Mucosa of stomach (tissue), 1 donor: ENCODE results near the gene CMTM7.

Experiments used
- H3K27me3 ChIP-seq: one replicate; pipeline ENCODE4 v1.7.0; 2013; ENCODE audit warnings: mild to moderate bottlenecking, low read length; ENCODE audit not compliant: control insufficient read depth, insufficient read depth
- H3K36me3 ChIP-seq: one replicate; pipeline ENCODE4 v1.7.0; 2013; ENCODE audit warnings: low read length; ENCODE audit not compliant: control insufficient read depth, insufficient read depth
- H3K4me1 ChIP-seq: one replicate; pipeline ENCODE4 v1.7.0; 2013; ENCODE audit warnings: mild to moderate bottlenecking, low read length; ENCODE audit not compliant: control insufficient read depth, insufficient read depth
- H3K4me3 ChIP-seq: one replicate; pipeline ENCODE4 v1.7.0; 2013; ENCODE audit warnings: low read length
- H3K9ac ChIP-seq: one replicate; pipeline ENCODE4 v1.7.0; 2013; ENCODE audit warnings: mild to moderate bottlenecking, low read length, moderate library complexity
- H3K9me3 ChIP-seq: one replicate; pipeline ENCODE4 v1.7.0; 2013; ENCODE audit warnings: mild to moderate bottlenecking, low read length, moderate library complexity; ENCODE audit not compliant: control insufficient read depth
- donor health status: Pancreatic carcinoma.

Gene CMTM7

DNA sequence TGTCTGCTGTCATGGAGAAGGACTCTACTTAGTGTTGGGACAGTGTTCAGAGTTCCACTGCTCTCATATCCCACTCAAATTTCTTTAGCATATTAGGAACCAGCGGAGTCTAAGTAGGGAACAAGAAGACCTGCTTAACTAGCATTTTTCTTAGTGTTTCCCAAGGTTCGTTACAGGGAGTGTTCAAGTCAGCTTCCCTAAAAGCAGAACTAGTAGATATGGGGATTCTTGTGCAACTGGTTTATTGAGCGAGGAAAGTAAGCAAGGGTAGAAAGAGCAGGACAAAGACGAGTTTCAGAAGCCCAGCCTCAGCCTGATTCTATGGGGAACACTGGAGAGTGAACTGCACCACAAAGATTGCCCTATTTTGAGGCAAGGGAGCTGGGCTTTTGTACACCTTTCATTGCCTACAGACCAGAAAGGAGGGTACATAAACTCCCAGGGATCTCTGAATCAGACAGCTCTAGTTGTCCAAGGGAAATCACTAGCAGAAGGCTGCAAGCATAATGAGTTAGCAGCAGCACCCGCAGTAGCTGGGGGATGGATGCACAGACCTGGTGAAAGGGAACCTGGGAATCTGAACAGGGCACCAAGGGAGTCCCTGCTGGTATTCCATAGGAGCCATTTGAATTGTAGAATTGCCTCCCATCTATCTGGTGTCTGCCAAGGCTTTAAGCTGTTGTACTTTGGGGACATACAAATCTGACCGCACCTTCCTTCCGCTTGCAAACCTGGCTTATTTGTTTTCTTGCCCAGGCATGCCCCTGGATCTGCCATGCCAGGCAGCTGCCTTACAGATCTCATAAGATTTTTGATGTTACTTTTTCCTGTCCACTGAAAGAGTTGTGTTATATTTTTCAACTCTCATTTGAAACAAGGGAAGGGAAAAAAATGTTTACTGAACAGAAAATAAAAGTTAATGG lies 15.1 kb downstream of the CMTM7 start:
- no peak overlapping the region for H3K9ac ChIP-seq
- H3K36me3 ChIP-seq: no peaks in the 10 kb centered on the region
- no peak overlapping the region for H3K4me3 ChIP-seq
- H3K4me1 ChIP-seq: peaks cover 31% of the 10 kb centered on the region
- no peaks in the 10 kb centered on the region for H3K27me3 ChIP-seq
- no peaks in the 10 kb centered on the region for H3K9me3 ChIP-seq

DNA sequence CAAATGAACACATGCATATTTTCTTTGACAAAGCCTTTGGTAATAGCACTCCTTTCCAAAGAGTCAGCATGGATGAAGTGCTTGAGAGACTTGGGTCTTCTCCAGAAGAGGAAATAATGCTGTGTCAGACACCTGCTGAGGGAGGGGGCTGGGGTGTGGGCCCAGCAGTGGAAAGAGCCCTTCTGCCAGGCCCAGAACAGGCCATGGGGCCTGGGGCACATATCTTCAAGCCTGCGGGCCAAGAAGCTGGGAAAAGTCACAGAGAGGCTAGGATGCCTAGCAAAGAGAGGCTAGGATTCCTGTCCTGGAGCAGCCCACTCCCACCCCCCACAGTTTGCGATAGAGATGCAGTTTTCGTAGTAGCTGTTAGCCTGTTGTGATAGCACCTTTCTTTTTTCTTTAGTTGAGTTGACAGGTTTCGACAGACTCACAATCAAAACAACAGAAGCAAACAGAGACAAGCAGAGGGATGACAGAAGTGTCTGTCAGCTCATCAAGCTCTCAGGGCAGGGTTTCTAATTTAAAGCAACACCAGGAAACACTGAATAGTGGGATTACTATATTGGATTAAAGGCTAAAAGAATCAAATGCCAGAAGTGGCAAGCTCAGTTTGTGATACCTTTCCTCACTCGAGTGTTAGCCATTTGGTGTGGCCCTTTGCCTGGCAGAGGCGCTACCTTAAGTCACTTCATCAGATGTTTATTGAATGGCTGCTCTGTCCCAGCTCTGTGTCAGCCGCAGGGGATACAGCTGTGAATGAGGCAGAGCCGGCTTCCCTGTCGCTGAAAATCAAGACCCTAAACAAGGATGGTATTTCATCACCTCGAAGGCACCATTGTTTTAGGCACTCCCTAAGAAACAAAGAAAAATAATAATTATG lies 19.0 kb downstream of the CMTM7 start:
- Histone ChIP-seq H3K4me1 (peaks cover 21% of the 10 kb centered on the region), H3K4me3 (no peak overlapping the region)

DNA sequence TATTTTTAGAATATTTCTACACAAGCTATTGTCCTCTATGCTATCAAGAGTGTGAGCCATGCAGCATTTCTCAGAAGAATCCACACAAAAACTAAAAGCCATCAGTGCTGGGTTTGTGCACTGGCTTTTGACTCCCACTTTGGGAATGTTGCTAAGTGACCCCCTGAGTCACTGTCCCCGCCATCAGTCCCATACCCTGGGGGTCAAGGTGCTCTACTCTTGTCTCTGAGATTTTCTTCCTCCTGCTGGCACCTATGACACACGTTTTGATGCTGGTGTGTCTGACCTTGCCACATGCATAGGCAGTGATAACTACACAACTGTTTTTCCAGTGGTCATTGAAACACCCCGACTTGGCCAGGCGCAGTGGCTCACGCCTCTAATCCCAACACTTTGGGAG lies 19.8 kb downstream of the CMTM7 start:
- Histone ChIP-seq H3K4me3 (no peak overlapping the region), H3K9ac (no peak overlapping the region), H3K36me3 (no peaks in the 10 kb centered on the region), H3K4me1 (peaks cover 14% of the 10 kb centered on the region), H3K27me3 (no peaks in the 10 kb centered on the region), H3K9me3 (no peaks in the 10 kb centered on the region)

More for the DNA sequence above, 19.0 kb downstream of the CMTM7 start:
- no peaks in the 10 kb centered on the region for H3K27me3 ChIP-seq
- H3K9ac ChIP-seq: no peak overlapping the region
- no peaks in the 10 kb centered on the region for H3K9me3 ChIP-seq
- H3K36me3 ChIP-seq: no peaks in the 10 kb centered on the region

DNA sequence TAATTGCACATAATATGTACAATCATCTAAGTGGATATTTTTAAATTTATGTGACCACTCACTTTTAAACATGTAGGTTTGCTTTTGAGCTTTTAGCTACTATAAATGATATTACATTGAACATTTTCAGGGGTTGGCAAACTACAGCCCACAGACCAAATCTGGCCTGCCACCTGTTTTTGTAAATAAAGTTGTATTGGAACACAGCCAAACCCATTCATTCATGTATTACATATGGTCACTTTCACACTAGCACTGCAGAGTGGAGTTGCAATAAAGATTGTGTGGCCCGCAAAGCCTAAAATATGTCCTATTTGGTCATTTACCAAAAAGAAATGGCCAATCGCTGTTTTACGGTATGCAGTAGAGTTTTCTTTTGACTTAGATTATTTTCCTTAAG lies 21.2 kb downstream of the CMTM7 start:
- no peaks in the 10 kb centered on the region for H3K9me3 ChIP-seq
- H3K36me3 ChIP-seq: no peaks in the 10 kb centered on the region
- H3K9ac ChIP-seq: no peak overlapping the region
- H3K27me3 ChIP-seq: no peaks in the 10 kb centered on the region
- H3K4me3 ChIP-seq: no peak overlapping the region
- H3K4me1 ChIP-seq: peaks cover 8% of the 10 kb centered on the region

DNA sequence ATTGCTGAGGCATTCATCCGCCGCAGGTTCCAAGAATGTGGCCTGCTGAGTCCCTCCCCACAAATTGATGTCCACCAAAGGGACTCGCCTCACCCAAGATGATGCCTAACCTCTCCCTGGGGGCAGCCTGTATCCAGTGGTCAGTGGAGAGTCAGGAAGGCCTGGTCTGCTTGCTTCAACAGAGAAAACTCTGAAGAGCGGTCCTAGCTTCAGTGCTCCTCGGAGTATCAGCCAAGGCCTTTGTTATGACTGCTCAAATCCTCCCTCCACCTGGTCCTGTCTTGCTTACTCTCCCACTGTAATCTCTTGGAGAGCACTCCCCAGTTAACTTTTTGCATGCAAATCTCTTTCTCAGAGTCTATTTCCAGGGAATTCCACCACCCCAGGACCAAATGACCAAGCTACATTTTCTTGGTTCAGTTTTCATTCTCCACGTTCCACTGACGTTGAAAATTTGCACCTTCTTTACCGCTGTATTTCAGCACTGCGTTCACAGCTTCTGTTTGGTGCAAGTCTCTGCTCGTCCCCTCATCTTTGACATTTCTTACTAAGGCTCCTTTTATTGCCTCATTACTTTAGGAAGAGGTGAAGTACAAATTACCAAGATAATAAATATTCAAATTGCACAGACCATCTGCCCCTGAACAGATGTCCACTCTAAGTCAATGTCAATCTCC lies 22.3 kb downstream of the CMTM7 start:
- Histone ChIP-seq H3K4me1 (peaks cover 8% of the 10 kb centered on the region), H3K27me3 (no peaks in the 10 kb centered on the region), H3K9me3 (no peaks in the 10 kb centered on the region), H3K36me3 (no peaks in the 10 kb centered on the region), H3K9ac (no peak overlapping the region), H3K4me3 (no peak overlapping the region)

DNA sequence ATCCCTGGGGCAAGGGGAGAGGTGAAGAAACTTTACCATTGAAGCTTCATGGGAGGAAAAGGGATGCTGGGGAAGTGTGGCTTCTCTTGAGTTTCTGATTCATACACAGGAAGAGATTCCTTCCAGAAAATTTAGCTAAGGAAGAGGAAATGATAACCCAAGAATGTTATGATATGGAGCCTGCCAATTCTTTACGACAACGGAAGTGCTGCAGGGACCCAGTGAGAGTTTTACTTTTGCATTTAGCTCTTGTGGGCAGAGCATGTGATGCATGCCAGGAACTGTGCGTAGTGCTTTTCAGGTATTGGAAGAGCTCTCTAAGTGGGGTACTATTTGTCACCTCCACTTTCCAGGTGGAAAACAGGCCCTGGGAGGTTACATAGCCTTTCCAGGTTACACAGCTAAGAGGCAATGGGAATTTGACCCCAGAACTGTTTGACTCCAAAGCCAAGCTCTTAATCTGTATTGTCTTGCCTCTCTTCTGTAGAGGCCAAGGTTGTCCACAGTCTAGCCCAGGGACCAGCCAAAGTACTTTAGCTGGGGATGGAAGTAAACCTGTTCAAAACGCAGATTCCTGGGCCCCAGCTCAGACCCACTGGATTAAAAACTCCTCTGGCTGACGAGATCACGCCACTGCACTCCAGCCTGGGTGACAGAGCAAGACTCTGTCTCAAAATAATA lies 23.0 kb downstream of the CMTM7 start:
- Histone ChIP-seq H3K4me1 (peaks cover 8% of the 10 kb centered on the region), H3K36me3 (no peaks in the 10 kb centered on the region), H3K9ac (no peak overlapping the region), H3K4me3 (no peak overlapping the region), H3K9me3 (no peaks in the 10 kb centered on the region), H3K27me3 (no peaks in the 10 kb centered on the region)

DNA sequence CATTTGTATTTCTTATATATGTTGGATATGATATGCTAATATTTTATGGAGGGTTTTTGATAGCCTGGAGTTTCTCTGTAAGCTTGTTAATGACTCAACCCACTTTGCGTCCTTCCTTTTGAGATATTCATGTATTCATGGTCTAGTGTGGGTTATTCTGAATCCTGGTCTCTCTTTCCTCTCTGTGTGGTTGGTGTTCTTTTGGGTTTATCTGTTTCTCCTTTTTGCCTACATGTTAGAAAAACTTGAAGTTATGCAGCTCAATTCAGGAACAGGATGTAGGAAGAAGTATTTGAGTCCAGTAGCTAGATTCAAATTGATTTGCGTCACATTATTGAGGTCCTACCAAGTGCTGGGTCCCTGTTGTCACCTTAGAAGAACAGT lies 28.1 kb downstream of the CMTM7 start:
- H3K9ac ChIP-seq: no peak overlapping the region
- peaks cover 28% of the 10 kb centered on the region for H3K4me1 ChIP-seq
- H3K27me3 ChIP-seq: no peaks in the 10 kb centered on the region
- no peaks in the 10 kb centered on the region for H3K9me3 ChIP-seq
- H3K36me3 ChIP-seq: no peaks in the 10 kb centered on the region
- H3K4me3 ChIP-seq: no peak overlapping the region

DNA sequence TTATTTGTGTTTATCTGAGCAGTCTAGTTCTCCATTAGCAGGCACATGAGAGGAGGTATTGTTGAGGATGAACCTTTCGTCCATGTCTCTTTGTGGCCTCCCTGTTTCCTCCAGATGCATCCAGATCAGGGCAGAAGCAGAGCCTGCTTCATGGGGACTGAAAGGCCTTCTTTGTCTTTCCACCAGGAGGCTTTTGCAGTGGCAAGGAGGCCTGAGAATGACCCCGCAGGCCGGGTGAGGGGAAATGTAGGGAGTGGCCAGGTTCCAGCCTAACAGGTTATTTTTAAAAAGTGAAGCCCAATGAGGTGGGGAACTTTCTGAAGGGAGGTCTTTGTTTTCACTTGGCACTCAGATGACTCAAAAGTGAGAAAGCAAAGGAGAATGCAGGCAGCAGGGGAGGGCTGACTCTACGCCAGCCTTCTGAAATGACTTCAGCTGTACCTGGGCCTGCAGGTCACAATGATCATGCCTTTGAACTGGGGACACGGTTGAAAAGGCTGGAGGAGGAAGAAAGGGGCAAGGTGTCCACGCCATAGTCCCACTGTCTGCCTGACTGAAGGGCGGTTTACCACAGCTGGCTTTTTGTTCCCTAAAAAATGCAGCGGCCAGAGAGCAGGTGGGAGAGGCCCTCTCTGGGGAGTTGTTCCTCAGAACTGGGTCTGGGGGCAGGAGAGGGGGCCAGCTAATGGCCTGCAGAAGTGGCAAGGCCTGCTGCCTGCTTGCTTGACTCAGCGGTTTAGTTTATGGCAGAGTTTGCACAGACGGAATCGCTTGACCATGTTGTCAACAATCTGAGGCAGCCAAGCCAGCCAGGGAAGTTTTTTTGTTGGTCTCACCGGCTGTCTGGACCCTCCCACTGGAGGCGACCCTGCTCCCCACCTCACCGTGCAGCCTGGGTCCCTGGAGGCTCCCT lies 28.7 kb downstream of the CMTM7 start:
- Histone ChIP-seq H3K9ac (peak overlapping the region; percentile 16), H3K4me3 (no peak overlapping the region)

DNA sequence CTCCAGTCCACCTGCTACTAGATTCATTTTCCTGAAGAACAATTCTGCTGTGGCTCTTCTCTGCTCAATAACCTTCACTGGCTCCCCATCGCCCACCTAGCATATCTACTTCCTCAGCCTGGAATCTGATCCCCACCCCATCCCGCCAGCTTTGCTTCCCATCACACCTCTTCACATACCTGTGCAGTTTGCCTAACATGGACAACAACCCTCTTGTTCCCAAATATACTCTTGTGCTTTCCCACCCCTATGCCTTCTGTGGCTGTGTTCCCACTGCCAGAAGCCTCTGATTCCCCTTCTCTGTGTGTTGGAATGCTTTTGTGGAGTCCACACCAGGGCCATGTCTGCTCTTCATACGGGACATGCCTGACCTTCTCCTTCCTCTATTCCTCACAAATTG lies 29.5 kb downstream of the CMTM7 start:
- H3K4me1 ChIP-seq: peaks cover 26% of the 10 kb centered on the region

More for the DNA sequence above, 28.7 kb downstream of the CMTM7 start:
- H3K4me1 ChIP-seq: peaks cover 26% of the 10 kb centered on the region
- H3K9me3 ChIP-seq: no peaks in the 10 kb centered on the region
- H3K36me3 ChIP-seq: no peaks in the 10 kb centered on the region
- no peaks in the 10 kb centered on the region for H3K27me3 ChIP-seq

DNA sequence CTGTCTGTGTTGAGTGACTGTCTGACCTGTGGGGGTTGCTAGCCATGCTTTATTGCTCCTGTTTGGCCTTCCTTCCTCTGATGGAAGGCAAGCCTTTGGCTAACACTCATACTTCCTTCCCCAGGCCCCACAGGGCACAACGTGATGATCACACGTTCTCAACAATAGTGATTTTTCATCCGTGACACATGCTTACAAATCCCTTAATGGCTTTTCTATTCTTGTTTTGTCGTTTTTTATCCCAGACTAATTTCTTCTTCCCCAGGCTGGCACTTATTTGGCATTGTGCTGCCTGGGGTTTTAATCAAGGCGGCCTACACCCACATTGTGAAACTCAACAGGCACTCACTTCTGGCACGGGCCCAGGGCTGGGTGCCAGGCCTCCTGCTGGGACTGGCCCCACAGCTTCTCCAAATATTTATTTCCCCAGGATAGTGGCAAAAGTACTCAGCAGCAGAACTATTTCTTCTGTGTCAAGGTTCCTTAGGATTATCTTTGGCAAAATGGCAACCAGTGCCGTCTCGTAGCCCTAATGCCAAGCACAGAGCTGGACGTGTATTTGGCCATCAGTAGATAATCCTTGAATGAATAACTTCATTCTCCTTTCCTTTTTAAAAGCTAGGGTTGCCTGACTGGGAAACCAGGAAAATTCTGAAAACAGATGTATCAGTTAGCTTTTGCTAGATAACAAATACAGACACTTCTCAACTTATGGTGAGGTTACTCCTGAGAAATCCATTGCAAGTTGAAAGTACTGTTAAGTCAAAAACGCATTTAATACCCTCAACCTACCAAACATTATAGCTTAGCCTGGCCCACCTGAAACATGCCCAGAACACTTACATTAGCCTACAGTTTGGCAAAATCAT lies 30.6 kb downstream of the CMTM7 start:
- Histone ChIP-seq H3K27me3 (no peaks in the 10 kb centered on the region), H3K36me3 (no peaks in the 10 kb centered on the region), H3K9ac (no peak overlapping the region), H3K4me3 (no peak overlapping the region), H3K9me3 (no peaks in the 10 kb centered on the region), H3K4me1 (peaks cover 26% of the 10 kb centered on the region)

More for the DNA sequence above, 29.5 kb downstream of the CMTM7 start:
- Histone ChIP-seq H3K4me3 (no peak overlapping the region), H3K36me3 (no peaks in the 10 kb centered on the region), H3K9me3 (no peaks in the 10 kb centered on the region), H3K9ac (peak overlapping the region; percentile 16), H3K27me3 (no peaks in the 10 kb centered on the region)
